Measurements from ENCODE around the gene AANAT.

DNA sequence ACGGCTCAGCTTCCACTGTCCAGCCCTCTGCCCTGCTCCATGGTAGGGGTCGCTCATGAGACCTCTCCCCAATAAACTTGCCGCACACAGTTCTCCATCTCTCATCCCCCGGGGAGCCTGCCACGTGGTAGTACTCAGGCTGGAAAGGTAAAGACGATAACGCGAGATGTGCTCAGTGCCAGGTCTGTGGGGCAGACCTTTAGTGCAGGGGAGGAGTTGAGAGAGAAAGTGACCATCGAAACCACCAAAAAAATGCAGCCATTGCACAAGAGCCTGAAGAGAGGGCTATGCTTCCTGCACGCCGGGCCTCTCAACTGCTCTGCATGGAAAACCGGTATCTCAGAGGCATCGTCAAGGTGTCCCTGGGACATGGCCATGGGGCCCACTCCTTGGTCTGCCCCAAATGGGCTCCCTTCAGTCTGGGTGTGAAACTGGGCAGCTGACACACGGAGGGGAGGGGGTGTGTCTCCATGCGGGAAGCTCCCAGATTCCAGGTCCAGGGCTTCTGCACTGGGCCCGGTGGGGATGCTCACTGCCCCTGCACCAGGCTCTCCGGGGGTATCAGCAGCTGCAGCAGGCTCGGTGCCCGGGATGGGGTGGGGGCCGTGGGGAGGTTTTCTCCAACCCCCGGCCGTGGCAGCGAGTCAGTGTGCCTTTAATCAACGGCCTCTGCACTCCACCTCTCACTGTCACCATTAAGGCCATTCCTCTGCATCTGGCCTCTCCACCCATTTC lies 4.7 kb upstream of the AANAT start:
- no peak for TF ChIP-seq ZNF239 (tag by site-specific recombination; IDR thresholded peaks at IDR 0.05)
- TF ChIP-seq, protein P1, sequence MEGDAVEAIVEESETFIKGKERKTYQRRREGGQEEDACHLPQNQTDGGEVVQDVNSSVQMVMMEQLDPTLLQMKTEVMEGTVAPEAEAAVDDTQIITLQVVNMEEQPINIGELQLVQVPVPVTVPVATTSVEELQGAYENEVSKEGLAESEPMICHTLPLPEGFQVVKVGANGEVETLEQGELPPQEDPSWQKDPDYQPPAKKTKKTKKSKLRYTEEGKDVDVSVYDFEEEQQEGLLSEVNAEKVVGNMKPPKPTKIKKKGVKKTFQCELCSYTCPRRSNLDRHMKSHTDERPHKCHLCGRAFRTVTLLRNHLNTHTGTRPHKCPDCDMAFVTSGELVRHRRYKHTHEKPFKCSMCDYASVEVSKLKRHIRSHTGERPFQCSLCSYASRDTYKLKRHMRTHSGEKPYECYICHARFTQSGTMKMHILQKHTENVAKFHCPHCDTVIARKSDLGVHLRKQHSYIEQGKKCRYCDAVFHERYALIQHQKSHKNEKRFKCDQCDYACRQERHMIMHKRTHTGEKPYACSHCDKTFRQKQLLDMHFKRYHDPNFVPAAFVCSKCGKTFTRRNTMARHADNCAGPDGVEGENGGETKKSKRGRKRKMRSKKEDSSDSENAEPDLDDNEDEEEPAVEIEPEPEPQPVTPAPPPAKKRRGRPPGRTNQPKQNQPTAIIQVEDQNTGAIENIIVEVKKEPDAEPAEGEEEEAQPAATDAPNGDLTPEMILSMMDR (tag by site-specific recombination; IDR thresholded peaks at IDR 0.05): no peak
- no peak for TF ChIP-seq ZNF660 (tag by site-specific recombination; IDR thresholded peaks at IDR 0.05)
- TF ChIP-seq OVOL3 (tag by site-specific recombination; IDR thresholded peaks at IDR 0.05): no peak
- TF ChIP-seq, protein P2, sequence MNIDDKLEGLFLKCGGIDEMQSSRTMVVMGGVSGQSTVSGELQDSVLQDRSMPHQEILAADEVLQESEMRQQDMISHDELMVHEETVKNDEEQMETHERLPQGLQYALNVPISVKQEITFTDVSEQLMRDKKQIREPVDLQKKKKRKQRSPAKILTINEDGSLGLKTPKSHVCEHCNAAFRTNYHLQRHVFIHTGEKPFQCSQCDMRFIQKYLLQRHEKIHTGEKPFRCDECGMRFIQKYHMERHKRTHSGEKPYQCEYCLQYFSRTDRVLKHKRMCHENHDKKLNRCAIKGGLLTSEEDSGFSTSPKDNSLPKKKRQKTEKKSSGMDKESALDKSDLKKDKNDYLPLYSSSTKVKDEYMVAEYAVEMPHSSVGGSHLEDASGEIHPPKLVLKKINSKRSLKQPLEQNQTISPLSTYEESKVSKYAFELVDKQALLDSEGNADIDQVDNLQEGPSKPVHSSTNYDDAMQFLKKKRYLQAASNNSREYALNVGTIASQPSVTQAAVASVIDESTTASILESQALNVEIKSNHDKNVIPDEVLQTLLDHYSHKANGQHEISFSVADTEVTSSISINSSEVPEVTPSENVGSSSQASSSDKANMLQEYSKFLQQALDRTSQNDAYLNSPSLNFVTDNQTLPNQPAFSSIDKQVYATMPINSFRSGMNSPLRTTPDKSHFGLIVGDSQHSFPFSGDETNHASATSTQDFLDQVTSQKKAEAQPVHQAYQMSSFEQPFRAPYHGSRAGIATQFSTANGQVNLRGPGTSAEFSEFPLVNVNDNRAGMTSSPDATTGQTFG (tag by site-specific recombination; IDR thresholded peaks at IDR 0.05; ENCODE audit: borderline replicate concordance): no peak
- no peak for TF ChIP-seq ZNF140 (tag by site-specific recombination; IDR thresholded peaks at IDR 0.05)

All from HEK293 (cell line).